WERI-Rb-1 (cell line): ENCODE data around the gene ARHGAP29.

Source experiments
- DNase-seq: peaks from one replicate; pipeline ENCODE4 v3.0.0-alpha.2; 2020
- H3K27ac ChIP-seq: fragments of 250-450 bp; sonication (Bioruptor Pico); 2 replicates; pipeline ENCODE4 v1.5.1; 2020; ENCODE audit warnings: mild to moderate bottlenecking, moderate library complexity
- H3K27me3 ChIP-seq: fragments of 250-450 bp; sonication (Bioruptor Pico); 2 replicates; pipeline ENCODE4 v1.5.1; 2021; ENCODE audit warnings: mild to moderate bottlenecking, low read depth, moderate library complexity; ENCODE audit not compliant: insufficient read depth, severe bottlenecking
- H3K36me3 ChIP-seq: fragments of 250-450 bp; sonication (Bioruptor Pico); 2 replicates; pipeline ENCODE4 v1.5.1; 2020; ENCODE audit warnings: mild to moderate bottlenecking, moderate library complexity
- H3K4me3 ChIP-seq: 2 replicates; pipeline ENCODE4 v1.5.1; 2011; ENCODE audit warnings: low read depth, mild to moderate bottlenecking, control low read depth, low read length
- H3K9me3 ChIP-seq: fragments of 250-450 bp; sonication (Bioruptor Pico); 2 replicates; pipeline ENCODE4 v1.5.1; 2021; ENCODE audit warnings: mild to moderate bottlenecking, moderate library complexity; ENCODE audit not compliant: severe bottlenecking
- CTCF ChIP-seq: IDR thresholded peaks from 2 replicates; pipeline ENCODE4 v1.5.1; 2011; ENCODE audit warnings: low read depth, mild to moderate bottlenecking, control low read depth, inconsistent platforms, low read length

Gene ARHGAP29

GRCh38 chr1:94194079-94194865 lies 43.1 kb downstream of the ARHGAP29 start:
- no peak for DNase-seq
- TF ChIP-seq CTCF = no peak
- Histone ChIP-seq H3K27me3 (no peaks in the 10 kb centered on the region), H3K4me3 (no peak overlapping the region), H3K36me3 (no peaks in the 10 kb centered on the region), H3K27ac (no peak overlapping the region), H3K9me3 (no peaks in the 10 kb centered on the region)

GRCh38 chr1:94193128-94193527 lies 44.3 kb downstream of the ARHGAP29 start:
- no peak for DNase-seq
- Histone ChIP-seq H3K9me3 (no peaks in the 10 kb centered on the region), H3K36me3 (no peaks in the 10 kb centered on the region), H3K27ac (no peak overlapping the region), H3K27me3 (no peaks in the 10 kb centered on the region), H3K4me3 (no peak overlapping the region)
- TF ChIP-seq CTCF = no peak

GRCh38 chr1:94191216-94191615 lies 46.2 kb downstream of the ARHGAP29 start:
- TF ChIP-seq CTCF = no peak
- no peak for DNase-seq
- H3K27me3 ChIP-seq = no peaks in the 10 kb centered on the region
- no peak overlapping the region for H3K27ac ChIP-seq
- no peak overlapping the region for H3K4me3 ChIP-seq
- no peaks in the 10 kb centered on the region for H3K9me3 ChIP-seq
- no peaks in the 10 kb centered on the region for H3K36me3 ChIP-seq

- no peak for DNase-seq
- H3K27me3 ChIP-seq = no peaks in the 10 kb centered on the region
- no peak overlapping the region for H3K27ac ChIP-seq
- H3K9me3 ChIP-seq = no peaks in the 10 kb centered on the region
- no peak overlapping the region for H3K4me3 ChIP-seq
- TF ChIP-seq CTCF = no peak
- no peaks in the 10 kb centered on the region for H3K36me3 ChIP-seq
These were observed 50.4 kb downstream of the ARHGAP29 start for GRCh38 chr1:94186946-94187345.

- Histone ChIP-seq H3K27me3 (no peaks in the 10 kb centered on the region), H3K4me3 (no peak overlapping the region), H3K9me3 (no peaks in the 10 kb centered on the region), H3K36me3 (no peaks in the 10 kb centered on the region; the same call in 1 of the 2 replicates), H3K27ac (no peak overlapping the region)
- DNase-seq = no peak
- TF ChIP-seq CTCF = no peak
These were observed 54.1 kb downstream of the ARHGAP29 start for GRCh38 chr1:94183197-94183815.

GRCh38 chr1:94182191-94182590 lies 55.2 kb downstream of the ARHGAP29 start:
- TF ChIP-seq CTCF = no peak
- H3K36me3 ChIP-seq = no peaks in the 10 kb centered on the region; the same call in 1 of the 2 replicates

More at GRCh38 chr1:94182191-94182590, 55.2 kb downstream of the ARHGAP29 start:
- DNase-seq = no peak
- H3K27ac ChIP-seq = no peak overlapping the region
- no peaks in the 10 kb centered on the region for H3K27me3 ChIP-seq
- H3K9me3 ChIP-seq = no peaks in the 10 kb centered on the region
- no peak overlapping the region for H3K4me3 ChIP-seq
